Measurements from ENCODE around the gene OIT3.
"Not testable (repeated sequence)": the region's sequence is repeated elsewhere in the genome, so short reads cannot be mapped to it uniquely, and the experiment has no call there.

Gene OIT3

DNA sequence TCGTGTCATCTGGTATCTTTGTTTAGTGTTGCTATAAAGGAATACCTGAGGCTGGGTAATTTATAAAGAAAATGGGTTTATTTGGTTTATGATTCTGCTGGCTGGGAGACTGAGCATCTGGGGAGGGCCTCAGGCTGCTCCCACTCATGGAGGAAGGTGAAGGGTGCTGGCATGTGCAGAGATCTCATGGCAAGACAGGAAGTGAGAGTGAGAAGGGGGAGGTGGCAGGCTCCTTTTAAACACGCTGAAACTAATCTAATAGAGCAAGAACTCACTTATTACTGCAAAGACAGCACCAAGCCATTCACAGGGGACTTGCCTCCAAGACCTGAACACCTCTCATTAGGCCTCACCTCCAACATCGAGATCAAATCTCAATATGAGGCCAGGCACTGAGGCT is 11.3 kb downstream of the OIT3 start:
- DNase-seq: no peak

DNA sequence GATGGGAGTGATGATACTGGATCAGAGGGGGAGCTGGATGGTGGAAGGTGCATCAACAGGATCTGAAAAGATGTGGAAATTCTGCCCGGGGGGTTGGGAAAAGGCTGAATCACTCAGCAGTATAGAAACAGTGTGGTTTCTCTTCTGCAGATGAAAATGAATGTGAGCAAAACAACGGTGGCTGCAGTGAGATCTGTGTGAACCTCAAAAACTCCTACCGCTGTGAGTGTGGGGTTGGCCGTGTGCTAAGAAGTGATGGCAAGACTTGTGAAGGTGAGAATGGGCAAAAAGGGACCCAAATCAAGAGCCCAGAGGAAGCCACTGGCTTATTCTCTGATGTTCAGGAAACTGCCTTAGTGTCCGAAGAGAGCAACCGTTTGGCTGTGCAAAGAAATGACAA is 12.9 kb downstream of the OIT3 start:
- no peak for DNase-seq

DNA sequence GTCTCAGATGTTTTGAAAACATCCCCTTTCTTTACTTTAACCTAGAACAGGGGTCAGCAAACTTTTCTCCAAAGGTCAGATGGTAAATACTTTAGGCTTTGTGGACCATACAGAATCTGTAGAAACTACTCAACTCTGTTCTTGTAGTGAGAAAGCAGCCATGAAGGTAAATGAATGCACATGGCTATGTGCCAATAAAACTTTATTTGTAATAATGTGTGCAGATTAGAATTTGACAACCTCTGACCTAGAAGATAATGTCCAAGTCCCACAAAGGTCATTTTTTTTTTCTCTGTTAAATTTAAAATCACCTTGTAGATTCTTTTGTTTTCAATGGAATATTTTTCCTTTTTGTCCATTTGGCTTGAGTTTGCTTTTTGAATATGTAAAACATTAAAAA is 17.2 kb downstream of the OIT3 start:
- DNase-seq: no peak

DNA sequence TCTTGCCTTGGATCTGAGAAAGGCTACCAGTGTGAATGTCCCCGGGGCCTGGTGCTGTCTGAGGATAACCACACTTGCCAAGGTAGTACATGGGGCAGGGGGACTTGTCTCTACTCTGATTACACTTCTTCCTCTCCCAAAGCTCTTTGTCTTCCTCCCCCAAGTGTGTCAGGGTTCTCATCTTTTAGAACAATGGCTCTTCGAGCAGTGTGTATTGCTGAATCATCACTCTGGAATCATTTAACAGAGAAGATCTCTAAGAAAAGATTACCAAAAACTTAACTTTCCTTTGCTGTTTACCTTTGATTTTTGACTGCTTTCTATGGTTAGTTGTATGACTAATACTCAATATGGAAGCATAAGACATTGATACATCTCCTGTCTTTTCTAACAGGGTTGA is 18.2 kb downstream of the OIT3 start:
- DNase-seq: no peak

DNA sequence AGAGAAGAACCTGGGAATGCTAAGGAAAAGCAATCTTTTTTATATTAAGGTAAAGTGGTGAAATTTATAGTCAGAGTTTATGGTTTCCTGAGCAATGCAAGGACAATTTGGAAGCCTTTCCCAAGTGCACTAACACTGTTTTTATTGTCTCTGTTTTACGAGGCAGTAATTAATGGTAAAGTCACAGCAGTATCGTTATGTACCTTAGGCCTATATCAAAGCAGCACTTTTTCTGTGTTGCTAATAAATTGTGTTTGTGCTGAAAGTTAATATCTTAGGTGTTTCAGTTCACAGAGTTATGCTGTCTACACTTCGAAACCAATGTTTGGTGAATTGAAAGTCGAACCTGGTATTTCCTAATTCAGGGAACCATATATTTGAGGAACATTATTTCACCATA is 19.2 kb downstream of the OIT3 start:
- DNase-seq: no peak

DNA sequence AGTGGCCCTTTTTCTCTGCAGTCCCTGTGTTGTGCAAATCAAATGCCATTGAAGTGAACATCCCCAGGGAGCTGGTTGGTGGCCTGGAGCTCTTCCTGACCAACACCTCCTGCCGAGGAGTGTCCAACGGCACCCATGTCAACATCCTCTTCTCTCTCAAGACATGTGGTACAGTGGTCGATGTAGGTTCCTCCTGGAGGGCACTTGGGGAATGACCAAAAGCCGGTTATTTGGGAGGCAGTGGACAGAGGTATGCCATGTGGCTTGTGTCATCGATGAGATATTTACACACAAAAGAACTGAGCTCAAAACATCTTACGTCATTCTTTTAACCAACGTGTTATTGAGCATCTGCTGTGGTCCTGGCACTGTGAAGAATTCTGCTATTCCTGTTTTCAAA is 19.7 kb downstream of the OIT3 start:
- no peak for DNase-seq

DNA sequence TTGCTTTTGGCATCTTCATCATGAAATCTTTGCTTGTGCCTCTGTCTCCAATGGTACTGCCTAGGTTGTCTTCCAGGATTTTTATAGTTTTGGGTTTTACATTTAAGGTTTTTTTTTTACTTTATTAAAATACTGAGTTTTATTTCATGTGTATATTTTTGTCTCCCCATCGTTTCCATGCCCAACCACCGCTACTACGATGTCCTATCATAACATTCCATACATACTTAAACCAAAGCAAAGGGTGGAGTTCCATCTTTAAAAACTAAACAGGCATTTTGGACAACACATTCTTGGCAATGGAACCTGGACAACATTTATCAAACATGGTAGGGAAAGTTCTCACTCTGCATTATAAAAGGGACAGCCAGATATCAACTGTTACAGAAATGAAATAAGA is 23.7 kb downstream of the OIT3 start:
- DNase-seq: not testable (repeated sequence)

DNA sequence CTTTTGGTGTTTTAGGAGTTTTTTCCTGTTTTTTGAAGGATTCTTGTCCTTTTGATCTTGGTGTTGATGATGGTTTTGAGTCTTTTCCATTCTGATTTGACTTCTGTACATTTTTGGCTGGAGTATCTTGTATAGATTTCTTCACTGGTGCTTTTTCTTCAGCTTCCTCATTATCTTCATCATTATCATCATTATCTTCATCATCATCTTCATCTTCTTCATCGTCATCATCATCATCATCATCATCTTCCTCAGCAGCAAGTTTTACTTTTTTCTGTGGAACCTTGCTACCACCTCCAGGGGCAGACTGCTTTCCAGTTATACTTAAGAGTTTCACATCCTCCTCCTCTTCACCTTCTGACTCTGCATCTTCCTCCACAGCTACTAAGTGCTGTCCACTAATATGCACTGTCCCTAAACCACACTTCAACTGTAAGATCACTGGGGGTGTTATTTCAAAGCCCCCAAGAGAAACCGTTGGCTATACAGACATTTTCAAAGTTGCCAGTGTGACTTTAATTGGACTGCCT is 24.3 kb downstream of the OIT3 start:
- not testable (repeated sequence) for DNase-seq

DNA sequence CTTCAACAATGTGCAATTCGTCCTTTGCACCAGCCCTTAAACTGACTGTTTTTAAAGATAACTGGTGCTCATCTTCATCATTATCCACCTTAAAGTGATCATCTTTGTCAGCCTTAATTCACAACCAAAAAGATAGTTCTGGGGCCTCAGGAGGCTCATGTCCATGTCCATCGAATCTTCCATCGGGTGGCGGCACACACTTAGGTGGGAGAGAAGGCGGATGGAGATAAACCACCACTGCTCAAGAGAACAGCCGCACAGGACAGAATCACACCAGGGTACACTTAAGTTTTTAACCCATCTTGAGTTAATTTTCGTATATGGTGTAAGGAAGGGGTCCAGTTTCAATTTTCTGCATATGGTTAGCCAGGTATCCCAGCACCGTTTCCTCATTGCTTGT is 24.8 kb downstream of the OIT3 start:
- DNase-seq: no peak

DNA sequence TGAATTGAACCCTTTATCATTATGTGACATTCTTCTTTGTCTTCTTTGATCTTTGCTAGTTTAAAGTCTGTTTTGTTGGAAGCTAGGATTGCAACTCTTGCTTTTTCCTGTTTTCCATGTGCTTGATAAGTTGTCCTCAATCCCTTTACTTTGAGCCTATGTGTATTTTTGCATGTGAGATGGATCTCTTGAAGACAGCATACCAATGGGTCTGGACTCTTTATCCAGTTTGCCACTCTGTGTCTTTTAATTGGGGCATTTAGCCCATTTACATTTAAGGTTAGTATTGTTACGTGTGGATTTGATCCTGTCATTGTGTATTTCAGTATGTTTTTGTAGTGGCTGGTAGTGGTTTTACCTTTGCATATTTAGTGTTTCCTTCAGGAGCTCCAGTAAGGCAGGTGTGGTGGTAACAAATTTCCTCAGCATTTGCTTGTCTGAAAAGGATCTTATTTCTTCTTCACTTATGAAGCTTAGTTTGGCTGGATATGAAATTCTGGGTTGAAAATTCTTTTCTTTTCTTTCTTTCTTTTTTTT is 27.7 kb downstream of the OIT3 start:
- not testable (repeated sequence) for DNase-seq

DNA sequence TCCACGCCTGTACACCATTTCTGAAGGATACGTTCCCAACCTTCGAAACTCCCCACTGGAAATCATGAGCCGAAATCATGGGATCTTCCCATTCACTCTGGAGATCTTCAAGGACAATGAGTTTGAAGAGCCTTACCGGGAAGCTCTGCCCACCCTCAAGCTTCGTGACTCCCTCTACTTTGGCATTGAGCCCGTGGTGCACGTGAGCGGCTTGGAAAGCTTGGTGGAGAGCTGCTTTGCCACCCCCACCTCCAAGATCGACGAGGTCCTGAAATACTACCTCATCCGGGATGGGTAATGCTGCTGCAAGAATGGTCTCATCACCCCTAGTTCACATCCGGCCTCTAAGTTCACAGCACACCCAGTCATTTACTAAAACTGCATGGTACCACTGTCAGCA is 30.8 kb downstream of the OIT3 start:
- no peak for DNase-seq

DNA sequence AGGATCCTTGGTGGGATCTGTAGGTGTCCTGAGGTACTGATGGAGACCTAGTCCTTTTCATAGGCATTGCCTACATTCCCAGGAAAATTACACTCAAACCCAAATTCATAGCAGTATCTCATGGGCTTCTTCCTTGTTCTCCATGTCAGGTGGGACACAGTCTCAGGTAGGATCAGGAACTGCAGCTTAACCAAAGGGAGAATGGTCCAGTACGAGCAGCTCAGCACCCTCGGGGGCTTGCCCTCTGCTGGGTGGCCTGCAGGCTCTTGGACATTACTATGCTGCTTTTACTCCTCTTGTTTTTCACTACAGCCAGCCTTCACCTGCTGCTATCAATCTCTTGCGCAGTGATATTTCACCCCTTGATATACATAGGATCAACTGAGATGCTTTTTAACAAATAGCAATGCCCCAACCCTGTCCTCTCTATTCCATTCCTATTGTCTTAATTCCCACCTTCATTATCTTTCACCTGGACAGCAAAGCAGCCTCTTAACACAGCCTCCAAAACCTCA is 32.5 kb downstream of the OIT3 start:
- DNase-seq: no peak

DNA sequence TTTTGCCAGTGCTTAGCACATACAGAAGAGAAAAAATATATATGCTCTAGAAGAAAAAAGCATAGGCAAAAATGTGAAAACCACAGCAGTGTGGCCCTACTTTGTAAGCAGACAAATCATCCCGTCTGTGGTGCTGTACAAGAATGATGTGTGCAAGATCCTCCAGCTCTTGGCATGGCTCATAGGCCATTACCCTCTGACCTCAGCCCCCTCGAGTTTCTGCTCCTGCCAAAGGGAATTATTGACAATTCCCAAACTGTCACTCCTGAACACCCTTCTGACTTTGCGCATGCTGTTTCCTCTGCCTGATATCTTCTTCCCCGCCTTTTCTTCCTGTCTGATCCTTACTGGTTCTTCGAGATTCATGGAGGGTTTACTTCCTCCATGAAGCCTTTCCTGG is 33.9 kb downstream of the OIT3 start:
- DNase-seq: no peak

DNA sequence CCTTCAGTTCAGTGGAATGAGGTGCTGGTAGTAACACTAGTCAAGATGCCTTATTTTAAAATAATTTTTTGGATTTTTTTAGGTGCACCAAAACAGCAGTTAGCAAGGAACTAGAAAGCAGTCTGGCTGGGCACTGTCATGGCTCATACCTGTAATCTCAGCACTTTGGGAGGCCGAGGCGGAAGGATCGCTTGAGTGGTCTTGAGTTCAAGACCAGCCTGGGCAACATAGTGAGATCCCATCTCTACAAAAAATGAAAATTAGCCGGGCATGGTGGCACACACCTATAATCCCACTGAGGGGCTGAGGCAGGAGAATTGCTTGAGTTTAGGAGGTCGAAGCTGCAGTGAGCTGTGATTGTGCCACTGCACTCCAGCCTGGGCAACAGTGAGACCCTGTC is 35.3 kb downstream of the OIT3 start:
- no peak for DNase-seq

DNA sequence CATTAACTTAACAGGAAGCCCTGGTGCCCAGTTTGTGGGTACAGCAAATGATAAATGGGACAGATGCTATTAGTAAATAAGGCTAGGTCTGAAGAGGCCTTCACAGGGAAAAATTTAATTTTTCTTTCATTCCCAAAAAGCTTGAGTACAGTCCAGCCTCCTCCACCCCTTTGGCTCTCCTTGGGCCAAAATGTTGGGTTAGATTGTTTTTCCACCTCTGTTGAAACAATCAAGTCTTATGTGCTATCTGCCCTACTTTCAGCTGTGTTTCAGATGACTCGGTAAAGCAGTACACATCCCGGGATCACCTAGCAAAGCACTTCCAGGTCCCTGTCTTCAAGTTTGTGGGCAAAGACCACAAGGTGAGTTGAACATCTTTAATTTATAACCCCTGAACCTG is 36.7 kb downstream of the OIT3 start:
- no peak for DNase-seq

DNA sequence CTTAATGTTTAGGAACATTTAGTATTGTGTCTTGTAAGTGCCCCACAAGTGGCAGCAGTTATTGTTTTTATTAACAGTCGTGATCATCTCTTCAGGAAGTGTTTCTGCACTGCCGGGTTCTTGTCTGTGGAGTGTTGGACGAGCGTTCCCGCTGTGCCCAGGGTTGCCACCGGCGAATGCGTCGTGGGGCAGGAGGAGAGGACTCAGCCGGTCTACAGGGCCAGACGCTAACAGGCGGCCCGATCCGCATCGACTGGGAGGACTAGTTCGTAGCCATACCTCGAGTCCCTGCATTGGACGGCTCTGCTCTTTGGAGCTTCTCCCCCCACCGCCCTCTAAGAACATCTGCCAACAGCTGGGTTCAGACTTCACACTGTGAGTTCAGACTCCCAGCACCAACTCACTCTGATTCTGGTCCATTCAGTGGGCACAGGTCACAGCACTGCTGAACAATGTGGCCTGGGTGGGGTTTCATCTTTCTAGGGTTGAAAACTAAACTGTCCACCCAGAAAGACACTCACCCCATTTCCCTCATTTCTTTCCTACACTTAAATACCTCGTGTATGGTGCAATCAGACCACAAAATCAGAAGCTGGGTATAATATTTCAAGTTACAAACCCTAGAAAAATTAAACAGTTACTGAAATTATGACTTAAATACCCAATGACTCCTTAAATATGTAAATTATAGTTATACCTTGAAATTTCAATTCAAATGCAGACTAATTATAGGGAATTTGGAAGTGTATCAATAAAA is 38.9 kb downstream of the OIT3 start:
- no peak for DNase-seq

DNA sequence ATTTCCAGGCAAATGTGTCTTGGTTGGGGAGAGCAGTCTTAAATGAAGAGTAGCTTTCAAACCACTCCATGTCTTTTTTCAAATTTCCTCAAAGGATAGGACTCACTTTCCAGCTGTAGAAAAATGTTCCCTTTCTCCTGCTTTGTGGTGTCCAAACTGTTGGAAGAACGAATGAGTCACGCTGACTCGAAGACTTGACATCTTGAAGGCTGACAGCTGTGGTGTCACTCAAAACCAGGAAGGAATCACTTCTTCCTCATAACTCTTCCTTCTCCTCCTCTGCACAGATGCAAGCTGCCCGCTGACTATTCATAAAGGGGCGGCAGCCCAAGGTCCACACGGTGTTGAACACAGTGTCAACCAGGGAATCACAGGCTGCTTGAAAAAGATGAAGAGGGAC is 41.8 kb downstream of the OIT3 start:
- no peak for DNase-seq

DNA sequence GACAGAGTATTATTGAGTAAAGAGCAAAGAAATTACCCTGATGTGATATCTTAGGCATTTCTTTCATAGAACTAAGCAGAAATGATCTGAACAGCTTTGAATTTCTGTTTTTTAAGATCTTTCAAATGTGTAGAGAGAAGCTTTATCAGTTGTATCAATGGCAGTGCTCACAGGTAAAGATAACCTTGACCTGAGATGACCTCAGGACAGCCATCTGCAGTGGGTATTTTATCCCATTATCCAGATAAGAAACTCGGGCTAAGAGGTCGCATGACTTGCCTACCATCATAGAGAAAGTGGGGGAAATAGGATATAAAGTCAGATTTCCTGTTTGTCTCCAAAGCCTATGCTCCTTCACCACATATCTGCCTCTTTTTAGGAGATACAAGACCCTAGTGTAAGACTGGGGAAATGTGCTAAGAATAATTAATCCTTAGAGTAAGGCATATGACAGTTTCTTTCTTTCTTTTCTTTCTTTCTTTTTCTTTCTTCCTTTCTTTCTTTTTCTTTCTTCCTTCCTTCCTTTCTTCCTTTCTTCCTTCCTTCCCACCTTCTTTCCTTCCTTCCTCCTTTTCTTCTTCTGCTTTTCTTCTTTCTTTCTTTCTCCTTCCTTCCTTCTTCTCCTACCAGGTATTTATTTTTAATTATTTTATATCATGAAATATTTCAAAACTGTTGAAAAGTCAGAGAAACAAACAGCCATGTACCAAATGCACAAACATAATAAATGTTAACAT is 50.1 kb downstream of the OIT3 start:
- no peak for DNase-seq

DNA sequence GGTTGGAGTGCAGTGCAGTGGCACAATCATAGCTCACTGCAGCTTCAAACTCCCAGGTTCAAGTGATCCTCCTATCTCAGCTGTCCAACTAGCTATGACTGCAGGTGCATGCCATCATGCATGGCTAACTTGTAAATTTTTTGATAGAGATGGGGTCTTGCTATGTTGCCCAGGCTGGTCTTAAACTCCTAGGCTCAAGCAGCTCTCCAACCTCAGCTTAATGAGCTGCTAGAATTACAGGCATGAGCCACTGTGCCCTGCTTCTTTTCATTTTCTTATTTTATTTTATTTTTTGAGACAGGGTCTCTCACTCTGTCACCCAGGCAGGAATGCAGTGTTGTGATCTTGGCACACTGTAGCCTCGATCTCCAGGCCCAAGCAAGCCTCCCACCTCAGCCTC is 53.4 kb downstream of the OIT3 start:
- no peak for DNase-seq

DNA sequence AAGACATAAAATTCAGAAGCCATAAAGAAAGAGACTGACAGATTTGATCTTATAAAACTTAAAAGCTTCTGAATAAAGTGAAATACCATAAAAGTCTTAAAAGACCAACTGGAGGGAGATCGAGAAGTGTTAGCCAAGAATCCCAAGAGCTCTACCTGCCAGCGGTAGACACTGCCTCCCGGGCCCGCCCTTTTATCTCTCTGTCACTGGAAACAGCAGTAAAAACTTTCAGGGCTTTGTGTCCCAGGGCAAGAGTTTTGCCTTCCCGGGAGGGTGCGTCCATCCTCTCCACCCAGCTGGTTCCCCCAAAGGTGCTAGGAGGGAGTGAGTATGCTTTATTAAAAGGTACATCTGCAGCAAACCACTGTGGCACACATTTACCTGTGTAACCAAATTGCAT is 55.2 kb downstream of the OIT3 start:
- no peak for DNase-seq

DNA sequence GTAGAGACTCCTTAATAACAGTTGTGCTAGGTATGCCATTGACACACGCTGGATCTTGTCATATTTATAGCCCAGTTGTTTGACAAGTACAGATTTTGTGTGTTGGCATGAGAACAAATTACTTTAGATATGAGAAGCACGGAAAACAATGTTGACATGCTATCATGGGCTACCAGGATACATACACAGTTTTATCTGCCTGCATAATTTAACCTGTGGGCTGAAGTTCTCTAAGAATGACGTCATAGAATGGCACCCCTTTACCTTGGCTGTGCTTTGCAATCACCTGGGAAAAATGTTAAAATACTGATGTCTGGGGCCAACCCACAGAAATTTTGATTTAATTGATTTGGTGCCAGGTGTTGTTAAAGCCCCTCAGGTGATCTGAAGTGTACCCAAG is 58.2 kb downstream of the OIT3 start:
- no peak for DNase-seq

DNA sequence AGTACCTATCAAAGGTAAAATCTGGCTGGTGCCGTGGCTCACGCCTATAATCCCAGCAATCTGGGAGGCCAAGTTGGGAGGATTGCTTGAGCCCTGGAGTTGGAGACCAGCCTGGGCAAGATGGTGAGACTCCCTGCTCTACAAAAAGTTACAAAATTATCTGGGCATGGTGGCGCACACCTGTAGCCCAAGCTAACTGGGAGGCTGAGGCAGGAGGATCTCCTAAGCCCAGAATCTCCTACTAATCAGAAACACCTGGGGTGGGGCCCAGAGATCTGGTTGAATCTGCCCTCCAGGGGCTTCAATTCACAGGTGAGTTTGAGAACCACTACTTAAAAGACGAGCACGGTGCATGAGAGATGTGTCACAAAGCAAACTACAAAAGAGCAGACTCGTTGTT is 58.6 kb downstream of the OIT3 start:
- no peak for DNase-seq

DNA sequence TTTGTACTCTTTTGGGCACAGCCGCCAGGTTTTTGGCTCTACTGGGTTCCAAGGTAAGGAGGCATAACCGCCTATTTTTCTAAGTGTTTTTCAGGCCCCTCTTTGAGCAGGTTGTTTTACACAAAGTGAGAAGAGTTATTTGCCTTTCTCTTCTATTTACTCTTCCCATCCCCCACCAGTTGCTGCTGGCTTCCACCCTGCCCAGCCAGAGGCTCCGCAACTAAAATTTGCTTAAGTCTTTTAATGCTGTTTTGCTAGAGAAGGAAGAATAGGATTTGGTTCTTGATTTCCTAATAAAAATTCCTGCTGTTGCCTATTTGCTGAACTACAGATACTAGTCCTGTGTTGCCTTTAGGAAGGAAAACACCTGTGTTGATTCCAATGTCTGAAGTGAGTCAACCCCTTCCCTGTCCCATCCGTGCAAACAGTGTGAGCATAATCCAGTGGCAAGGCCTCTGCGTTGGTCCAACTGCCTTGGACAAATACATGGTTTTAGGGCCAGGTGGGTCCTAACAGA is 59.2 kb downstream of the OIT3 start:
- DNase-seq: no peak

DNA sequence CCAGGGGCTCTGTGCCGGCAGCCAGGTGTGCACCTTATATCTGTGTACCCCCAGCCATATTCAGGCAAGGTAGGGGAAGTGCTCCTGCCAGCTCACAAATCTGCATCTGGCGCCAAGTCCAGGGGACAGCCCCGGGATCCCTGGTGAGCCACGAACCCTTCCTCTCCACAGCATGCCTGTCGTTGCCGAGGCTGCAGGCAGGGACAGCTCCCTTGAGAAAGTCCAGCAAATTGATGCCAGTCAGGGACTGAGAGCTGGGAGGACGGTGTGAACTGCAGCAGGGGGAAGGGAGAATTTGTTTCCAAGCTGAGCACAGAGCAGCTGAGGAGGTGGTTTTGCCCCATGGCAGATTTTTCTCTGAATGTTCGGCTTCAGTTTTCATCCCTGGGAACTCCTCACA is 60.1 kb downstream of the OIT3 start:
- DNase-seq: no peak

Measured in DMS 273 treated with DMSO at 0.1 percent for 48 hours (cell line).